ENCODE results near the gene ZBTB24. TPM values are rescaled to one million over a fixed set of nuclear protein-coding genes. Genes with fewer than 3 reads are reported as not detected.

ZBTB24 gene
- total and polyA plus RNA-seq, 4 donors, result 1.2 to 3.9 (median 2.2) TPM

DNA sequence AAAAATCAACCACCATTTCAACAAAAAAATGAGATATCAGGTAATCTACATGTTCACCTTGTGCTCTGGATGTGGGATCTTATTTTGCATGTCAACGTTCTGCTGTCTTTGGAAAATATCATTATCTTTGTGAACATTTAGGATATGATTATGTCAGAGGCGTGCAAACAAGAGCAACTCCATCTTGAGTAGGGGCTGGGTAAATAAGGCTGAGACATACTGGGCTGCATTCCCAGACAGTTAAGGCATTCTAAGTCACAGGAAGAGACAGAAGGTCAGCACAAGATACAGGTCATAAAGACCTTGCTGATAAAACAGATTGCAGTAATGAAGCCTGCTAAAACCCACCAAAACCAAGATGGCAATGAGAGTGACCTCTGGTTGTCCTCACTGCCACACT lies 28.8 kb upstream of the ZBTB24 start:
- WGBS, result 82% methylated on average over 2 of the region's 2 CpGs
- Histone ChIP-seq H3K4me1 (ENCODE audit: control insufficient read depth in 4 of 4, insufficient read depth in 4 of 4, low read length in 3 of 4) (no peaks in the 10 kb centered on the region), H3K9ac (ENCODE audit: low read depth in 1 of 2, low read length in 2 of 2) (no peak overlapping the region), H3K27me3 (ENCODE audit: control insufficient read depth in 4 of 4, insufficient read depth in 4 of 4, low read length in 3 of 4) (no peaks in the 10 kb centered on the region), H3K36me3 (ENCODE audit: control insufficient read depth in 4 of 4, insufficient read depth in 3 of 4, low read depth in 1 of 4, low read length in 3 of 4) (no peaks in the 10 kb centered on the region), H3K9me3 (ENCODE audit: control insufficient read depth in 4 of 4, low read length in 3 of 4) (no peaks in the 10 kb centered on the region), H3K4me3 (ENCODE audit: low read depth in 1 of 3, low read length in 3 of 3) (no peak overlapping the region), H3K27ac (ENCODE audit: low read depth in 1 of 2, low read length in 2 of 2) (no peak overlapping the region)
- no peak for TF ChIP-seq ZBTB33 (IDR thresholded peaks at IDR 0.05)
- TF ChIP-seq FOXA1 (IDR thresholded peaks at IDR 0.05), result no peak
- TF ChIP-seq, protein P1, sequence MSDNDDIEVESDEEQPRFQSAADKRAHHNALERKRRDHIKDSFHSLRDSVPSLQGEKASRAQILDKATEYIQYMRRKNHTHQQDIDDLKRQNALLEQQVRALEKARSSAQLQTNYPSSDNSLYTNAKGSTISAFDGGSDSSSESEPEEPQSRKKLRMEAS (IDR thresholded peaks at IDR 0.05), result no peak
- no peak for TF ChIP-seq GABPA (IDR thresholded peaks at IDR 0.05 in 1 of 2, conservative IDR thresholded peaks at IDR 0.05 in 1 of 2)
- TF ChIP-seq EGR1 (IDR thresholded peaks at IDR 0.05; ENCODE audit: low read depth in 2 of 2), result no peak
- TF ChIP-seq RAD21 (IDR thresholded peaks at IDR 0.05), result no peak
- no peak for TF ChIP-seq HNF4A (conservative IDR thresholded peaks at IDR 0.05)
- no peak for TF ChIP-seq NR2F2 (IDR thresholded peaks at IDR 0.05)
- no peak for DNase-seq (ENCODE audit: low spot score)

GRCh38 chr6:109510358-109510757 lies 27.3 kb upstream of the ZBTB24 start:
- H3K27me3 ChIP-seq (ENCODE audit: control insufficient read depth in 4 of 4, insufficient read depth in 4 of 4, low read length in 3 of 4), result no peaks in the 10 kb centered on the region
- H3K4me1 ChIP-seq (ENCODE audit: control insufficient read depth in 4 of 4, insufficient read depth in 4 of 4, low read length in 3 of 4), result no peaks in the 10 kb centered on the region
- H3K36me3 ChIP-seq (ENCODE audit: control insufficient read depth in 4 of 4, insufficient read depth in 3 of 4, low read depth in 1 of 4, low read length in 3 of 4), result no peaks in the 10 kb centered on the region
- no peak for TF ChIP-seq TAF1 (conservative IDR thresholded peaks at IDR 0.05)
- no peak for TF ChIP-seq FOXA2 (IDR thresholded peaks at IDR 0.05)
- TF ChIP-seq NR2F2 (IDR thresholded peaks at IDR 0.05), result no peak
- TF ChIP-seq FOXA1 (IDR thresholded peaks at IDR 0.05), result no peak
- no peak for TF ChIP-seq EGR1 (IDR thresholded peaks at IDR 0.05; ENCODE audit: low read depth in 2 of 2)
- no peak for TF ChIP-seq GABPA (IDR thresholded peaks at IDR 0.05 in 1 of 2, conservative IDR thresholded peaks at IDR 0.05 in 1 of 2)
- no peak for TF ChIP-seq HNF4A (conservative IDR thresholded peaks at IDR 0.05)
- TF ChIP-seq REST (IDR thresholded peaks at IDR 0.05), result no peak
- TF ChIP-seq, protein P1 (IDR thresholded peaks at IDR 0.05), result no peak
- TF ChIP-seq YY1 (IDR thresholded peaks at IDR 0.05), result no peak
- no peak for TF ChIP-seq RAD21 (IDR thresholded peaks at IDR 0.05)
- no peak for TF ChIP-seq CTCF (IDR thresholded peaks at IDR 0.05; ENCODE audit: low read depth, low read length, missing input control)
- TF ChIP-seq SP1 (IDR thresholded peaks at IDR 0.05), result no peak
- no peak for TF ChIP-seq JUND (IDR thresholded peaks at IDR 0.05)
- no peak for TF ChIP-seq HNF4G (IDR thresholded peaks at IDR 0.05)
- no peak for TF ChIP-seq RXRA (IDR thresholded peaks at IDR 0.05)
- TF ChIP-seq, protein P2, sequence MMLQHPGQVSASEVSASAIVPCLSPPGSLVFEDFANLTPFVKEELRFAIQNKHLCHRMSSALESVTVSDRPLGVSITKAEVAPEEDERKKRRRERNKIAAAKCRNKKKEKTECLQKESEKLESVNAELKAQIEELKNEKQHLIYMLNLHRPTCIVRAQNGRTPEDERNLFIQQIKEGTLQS (IDR thresholded peaks at IDR 0.05), result no peak
- no peak for TF ChIP-seq ZBTB33 (IDR thresholded peaks at IDR 0.05)
- WGBS, result 93% methylated on average over 1 of the region's 1 CpG
- H3K9me3 ChIP-seq (ENCODE audit: control insufficient read depth in 4 of 4, low read length in 3 of 4), result no peaks in the 10 kb centered on the region
- H3K4me3 ChIP-seq (ENCODE audit: low read depth in 1 of 3, low read length in 3 of 3), result no peak overlapping the region
- DNase-seq (ENCODE audit: low spot score), result no peak
- H3K27ac ChIP-seq (ENCODE audit: low read depth in 1 of 2, low read length in 2 of 2), result no peak overlapping the region
- H3K9ac ChIP-seq (ENCODE audit: low read depth in 1 of 2, low read length in 2 of 2), result no peak overlapping the region
